SK-N-MC (cell line): ENCODE results near the gene DGKE.

ENCODE experiments used
- DNase-seq: peaks from one replicate; pipeline ENCODE4 v3.0.0-alpha.2; 2011; ENCODE audit warnings: low read depth, low spot score
- H3K27ac ChIP-seq: fragments of 200-600 bp; sonication (generic); 2 replicates; pipeline ENCODE4 v1.5.1; 2016; ENCODE audit warnings: mixed run types
- H3K36me3 ChIP-seq: fragments of 200-600 bp; sonication (generic); 2 replicates; pipeline ENCODE4 v1.6.1; 2017; ENCODE audit warnings: antibody characterized with exemption, low read length, mixed read lengths; ENCODE audit not compliant: insufficient read depth
- H3K4me3 ChIP-seq: fragments of 200-600 bp; sonication (generic); 2 replicates; pipeline ENCODE4 v1.5.1; 2016
- H3K9ac ChIP-seq: fragments of 200-600 bp; sonication (generic); 2 replicates; pipeline ENCODE4 v1.8.0; 2017; ENCODE audit warnings: mixed run types, mixed read lengths; ENCODE audit not compliant: insufficient read length
- H3K9me3 ChIP-seq: fragments of 200-600 bp; sonication (generic); 2 replicates; pipeline ENCODE4 v1.6.1; 2017; ENCODE audit warnings: low read depth, mild to moderate bottlenecking, antibody characterized with exemption, low read length, moderate library complexity, mixed read lengths
- EZH2 ChIP-seq: fragments of 200-600 bp; sonication (generic); IDR thresholded peaks from one replicate; pipeline ENCODE4 v1.6.1; 2017; ENCODE audit warnings: antibody characterized with exemption
- FOXP2 ChIP-seq: optimal IDR thresholded peaks from 2 replicates; pipeline ENCODE3; 2011; ENCODE audit warnings: mild to moderate bottlenecking, moderate library complexity; ENCODE audit not compliant: insufficient read depth; ENCODE audit errors: extremely low read length, control extremely low read depth
- POLR2AphosphoS5 ChIP-seq: IDR thresholded peaks from 2 replicates; pipeline ENCODE4 v1.6.1; 2012; ENCODE audit warnings: mild to moderate bottlenecking, low read depth, low read length, borderline replicate concordance

The DGKE gene

DNA sequence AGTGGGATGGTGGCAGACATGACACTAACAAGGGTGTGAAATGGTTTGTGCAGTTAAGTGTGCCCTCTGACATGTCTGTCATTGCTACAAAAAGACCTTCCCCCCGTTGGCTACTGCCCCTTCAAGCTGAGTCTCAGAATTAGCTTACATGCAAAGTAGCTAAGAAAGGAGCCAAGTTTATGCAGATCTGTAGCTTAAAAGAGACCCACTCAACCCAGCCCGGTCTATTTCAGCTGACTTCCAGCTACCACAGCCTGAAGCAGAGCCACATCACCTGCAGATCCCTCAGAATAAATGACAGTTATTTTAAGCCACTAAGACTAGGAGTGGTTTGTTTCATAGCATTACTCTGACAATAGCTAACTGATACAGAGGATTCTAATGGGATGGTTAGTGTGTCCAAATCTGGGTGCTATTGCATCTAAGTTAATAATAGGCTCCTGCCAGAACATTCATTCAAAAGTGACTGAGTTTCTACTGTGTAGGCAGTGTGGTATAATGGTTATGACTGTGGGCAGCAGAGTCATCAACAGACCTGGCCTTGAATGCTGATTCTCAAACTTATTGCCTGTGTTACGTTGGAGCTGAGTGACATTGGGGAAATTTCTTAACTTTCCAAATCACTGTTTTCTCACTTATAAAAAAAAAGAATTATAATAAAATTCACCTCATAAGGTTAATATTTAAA, 12.0 kb upstream of the DGKE start:
- DNase-seq = no peak
- no peaks in the 10 kb centered on the region for H3K9me3 ChIP-seq
- H3K27ac ChIP-seq = no peak overlapping the region
- TF ChIP-seq POLR2AphosphoS5 (no peak), EZH2 (no peak), FOXP2 (no peak)
- H3K9ac ChIP-seq = no peak overlapping the region
- H3K36me3 ChIP-seq = no peaks in the 10 kb centered on the region
- H3K4me3 ChIP-seq = no peak overlapping the region

DNA sequence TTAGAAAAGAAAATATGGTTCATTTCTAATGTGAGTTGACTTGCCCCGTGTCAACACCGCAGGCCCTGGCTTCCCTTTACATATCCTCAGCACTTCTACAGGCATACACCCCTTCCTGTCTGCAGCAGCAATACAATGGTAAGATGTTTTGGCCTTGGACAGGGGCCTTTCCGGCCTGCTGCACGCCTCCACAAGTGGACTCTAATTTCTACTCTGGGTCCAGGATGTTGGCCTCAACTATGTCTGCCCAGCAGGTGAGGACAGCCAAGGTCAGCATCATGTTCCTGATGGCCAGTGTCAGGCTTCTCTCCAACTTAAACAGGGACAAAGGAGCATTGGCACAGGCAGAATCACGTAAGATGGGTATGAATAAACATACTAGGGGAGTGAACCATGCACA, 11.2 kb upstream of the DGKE start:
- no peak overlapping the region for H3K4me3 ChIP-seq
- TF ChIP-seq EZH2 (no peak), FOXP2 (no peak), POLR2AphosphoS5 (no peak)
- H3K9me3 ChIP-seq = no peaks in the 10 kb centered on the region
- no peak for DNase-seq
- no peak overlapping the region for H3K9ac ChIP-seq
- H3K36me3 ChIP-seq = no peaks in the 10 kb centered on the region
- H3K27ac ChIP-seq = no peak overlapping the region

DNA sequence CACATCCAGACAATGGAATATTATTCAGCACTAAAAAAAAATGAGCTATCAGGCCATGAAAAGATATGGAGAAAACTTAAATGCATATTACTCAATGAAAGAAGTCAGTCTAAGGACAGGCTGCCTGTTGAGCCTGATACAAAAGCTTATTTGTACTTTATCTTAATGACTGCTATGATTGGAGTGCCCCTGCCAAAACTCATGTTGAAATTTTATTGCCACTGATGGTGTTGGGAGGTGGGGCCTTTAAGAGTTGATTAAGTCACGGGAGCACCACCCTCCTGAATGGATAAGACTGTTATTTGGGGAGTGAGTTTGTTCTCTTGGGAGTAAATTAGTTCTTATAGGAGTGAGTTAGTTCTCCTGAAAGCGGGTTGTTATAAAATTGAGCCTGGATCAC, 10.1 kb upstream of the DGKE start:
- Histone ChIP-seq H3K9me3 (no peaks in the 10 kb centered on the region), H3K36me3 (no peaks in the 10 kb centered on the region), H3K27ac (no peak overlapping the region), H3K4me3 (no peak overlapping the region), H3K9ac (no peak overlapping the region)
- no peak for TF ChIP-seq FOXP2
- TF ChIP-seq POLR2AphosphoS5 = no peak
- TF ChIP-seq EZH2 = no peak
- DNase-seq = no peak

DNA sequence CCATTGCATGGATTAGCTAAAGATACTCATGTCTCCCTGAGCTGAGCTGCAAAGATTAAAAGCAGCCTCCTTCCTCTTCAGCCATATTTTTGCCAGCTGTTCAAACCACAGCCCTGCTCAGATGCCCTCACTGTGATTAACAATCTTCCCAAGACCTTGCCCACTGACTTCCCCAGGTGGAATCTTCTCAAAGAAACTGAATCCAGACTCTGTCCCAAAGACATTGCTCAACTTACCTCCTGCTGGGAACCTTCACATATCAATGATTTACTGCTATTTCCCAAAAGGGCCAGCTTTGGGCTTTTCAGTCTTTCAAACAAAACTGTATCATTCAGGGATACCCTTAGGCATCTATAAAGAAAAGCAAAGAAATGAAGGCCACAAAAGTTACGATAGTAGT, 9.4 kb upstream of the DGKE start:
- DNase-seq = peak; percentile 26
- no peak for TF ChIP-seq EZH2
- no peak for TF ChIP-seq FOXP2
- no peak for TF ChIP-seq POLR2AphosphoS5
- Histone ChIP-seq H3K9ac (no peak overlapping the region), H3K36me3 (no peaks in the 10 kb centered on the region), H3K27ac (no peak overlapping the region), H3K9me3 (no peaks in the 10 kb centered on the region), H3K4me3 (no peak overlapping the region)

DNA sequence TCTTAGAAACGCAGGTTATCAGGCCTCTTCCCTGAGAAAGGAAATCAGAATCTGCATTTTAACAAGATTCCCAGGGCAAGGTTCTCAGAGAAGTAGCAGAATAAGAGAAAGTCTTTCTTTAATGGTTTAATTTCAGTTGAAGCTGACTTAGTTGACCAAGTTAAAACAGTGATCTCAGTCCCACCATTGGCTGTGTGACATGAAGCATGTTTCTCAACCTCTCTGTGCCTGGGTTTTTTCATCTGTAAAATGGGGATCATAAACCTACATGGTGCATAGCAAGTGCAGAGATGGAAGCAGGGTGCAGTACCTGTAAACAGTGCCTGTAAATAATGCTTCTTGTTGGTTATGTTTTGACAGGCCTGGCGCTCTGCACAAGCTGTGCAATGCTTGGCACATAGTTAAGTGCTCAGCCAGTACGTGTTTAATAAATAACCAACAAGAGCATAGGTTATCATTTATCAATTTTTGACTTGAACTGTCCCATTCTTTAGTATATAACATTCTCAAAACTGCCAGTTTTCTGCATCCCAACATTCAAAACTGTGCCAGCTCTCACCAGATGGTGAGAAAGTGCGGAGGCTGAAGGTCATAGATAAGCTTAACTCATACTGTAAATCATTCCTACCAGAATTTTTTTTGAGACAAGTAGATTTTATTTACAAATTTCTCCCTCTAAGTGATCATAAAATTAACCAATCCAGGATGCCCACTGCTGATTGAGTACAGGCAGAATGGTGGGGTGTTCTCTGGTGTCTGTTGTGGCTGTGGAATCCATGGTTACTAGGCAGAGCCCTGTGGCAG, 7.1 kb upstream of the DGKE start:
- Histone ChIP-seq H3K36me3 (no peaks in the 10 kb centered on the region), H3K9me3 (no peaks in the 10 kb centered on the region)
- TF ChIP-seq POLR2AphosphoS5 = no peak
- no peak for TF ChIP-seq FOXP2
- TF ChIP-seq EZH2 = no peak

DNA sequence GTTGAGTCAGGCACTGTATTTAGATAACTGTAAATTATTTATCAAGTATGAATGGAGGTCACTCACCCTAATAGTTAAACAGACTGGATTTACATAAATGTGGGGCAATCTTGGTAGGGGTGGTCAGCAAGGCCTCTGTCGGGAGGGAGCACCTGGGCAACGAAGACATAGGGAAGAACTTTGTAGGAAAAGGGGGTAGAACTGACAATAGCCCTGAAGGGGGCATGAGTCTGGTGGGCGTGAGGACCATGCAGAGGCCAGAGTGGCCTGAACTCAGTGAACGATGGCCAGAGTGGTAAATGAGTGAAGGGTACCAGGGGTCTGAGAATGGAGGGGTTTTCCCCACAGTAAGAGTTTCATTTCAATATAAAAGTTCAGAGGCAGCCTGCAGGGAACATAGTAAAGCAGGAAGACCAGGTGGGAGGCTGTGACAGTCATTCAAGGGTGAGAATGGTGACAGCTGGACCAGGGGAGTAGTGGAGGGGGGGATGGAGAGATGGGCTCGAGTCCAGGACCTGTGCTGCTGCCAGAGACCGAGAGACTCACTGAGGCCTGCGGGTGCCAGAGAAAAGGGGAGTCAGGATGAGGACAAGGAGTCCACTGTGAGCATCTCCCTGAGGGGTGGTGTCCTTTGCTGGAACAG, 3.1 kb upstream of the DGKE start:
- no peaks in the 10 kb centered on the region for H3K36me3 ChIP-seq
- TF ChIP-seq POLR2AphosphoS5 (no peak), FOXP2 (no peak), EZH2 (no peak)
- no peak overlapping the region for H3K27ac ChIP-seq

More for the DNA sequence above, 7.1 kb upstream of the DGKE start:
- Histone ChIP-seq H3K9ac (no peak overlapping the region), H3K4me3 (no peak overlapping the region), H3K27ac (no peak overlapping the region)
- no peak for DNase-seq

DNA sequence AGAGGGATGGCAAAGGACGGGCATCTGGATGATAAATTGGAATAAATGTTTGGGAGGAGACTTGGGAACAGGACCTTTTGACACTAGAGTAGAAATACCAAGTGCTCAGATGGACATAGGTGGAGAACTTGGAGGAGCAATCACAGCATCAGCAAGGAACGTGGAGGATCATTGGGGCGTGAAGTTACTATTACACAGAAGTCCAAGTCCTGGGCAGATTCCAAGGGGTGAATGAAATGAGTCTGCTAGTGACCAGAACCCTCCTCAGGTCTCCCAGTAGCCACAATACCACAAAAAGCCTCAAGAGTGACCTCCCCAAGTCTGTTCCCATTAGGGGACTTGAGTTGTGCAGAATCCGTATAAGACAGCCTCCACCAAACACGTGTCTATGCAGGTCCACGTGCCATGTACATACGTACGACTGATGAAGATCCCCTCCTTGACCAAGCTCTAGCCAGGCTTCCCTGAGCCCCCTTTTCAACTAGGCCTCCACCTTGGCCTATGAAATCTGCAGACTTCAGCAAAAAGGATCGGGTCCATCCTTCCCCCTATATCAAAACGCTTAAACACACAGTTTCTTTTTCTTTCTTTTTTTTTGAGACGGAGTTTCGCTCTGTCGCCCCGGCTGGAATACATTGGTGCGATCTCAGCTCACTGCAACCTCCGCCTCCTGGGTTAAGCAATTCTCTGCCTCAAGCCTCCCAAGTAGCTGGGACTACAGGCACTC, 2.4 kb upstream of the DGKE start:
- Histone ChIP-seq H3K36me3 (no peaks in the 10 kb centered on the region), H3K9ac (no peak overlapping the region), H3K27ac (no peak overlapping the region), H3K4me3 (no peak overlapping the region), H3K9me3 (no peaks in the 10 kb centered on the region)
- DNase-seq = no peak
- TF ChIP-seq POLR2AphosphoS5 (no peak), FOXP2 (no peak), EZH2 (no peak)

More for the DNA sequence above, 3.1 kb upstream of the DGKE start:
- Histone ChIP-seq H3K9me3 (no peaks in the 10 kb centered on the region), H3K4me3 (no peak overlapping the region), H3K9ac (no peak overlapping the region)
- no peak for DNase-seq

DNA sequence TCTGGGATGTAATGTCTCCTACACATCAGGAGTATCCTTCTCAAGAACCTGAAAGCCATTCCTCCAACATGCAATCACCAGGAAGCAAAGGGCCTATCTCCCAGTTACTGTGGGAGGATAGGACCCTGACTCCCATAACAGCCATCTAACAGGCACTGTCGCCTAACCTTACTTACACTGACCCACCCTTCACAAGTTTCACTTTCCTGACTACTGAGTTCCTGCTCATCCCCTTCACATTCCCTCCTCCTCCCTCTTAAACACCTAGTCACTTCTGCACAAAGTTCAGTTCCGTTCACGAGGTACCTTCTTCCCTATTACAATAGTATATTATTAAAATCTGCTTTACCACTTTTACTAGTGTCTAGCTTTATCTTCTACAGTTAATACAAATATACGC, 1.5 kb upstream of the DGKE start:
- Histone ChIP-seq H3K9ac (no peak overlapping the region), H3K9me3 (no peaks in the 10 kb centered on the region), H3K36me3 (no peaks in the 10 kb centered on the region), H3K4me3 (peak overlapping the region; percentile 93), H3K27ac (no peak overlapping the region)
- TF ChIP-seq FOXP2 (no peak), POLR2AphosphoS5 (no peak)
- no peak for DNase-seq
